GM18511 (cell line): ENCODE results near the gene GIGYF2.
"Not testable (repeated sequence)": the region's sequence is repeated elsewhere in the genome, so short reads cannot be mapped to it uniquely, and the experiment has no call there.

ENCODE experiments used
- ATAC-seq: cut with Tn5 transposase; IDR thresholded peaks from one replicate; pipeline ENCODE4 v1.9.1; 2021; ENCODE audit warnings: mild to moderate bottlenecking, moderate library complexity; ENCODE audit not compliant: unreplicated experiment

GIGYF2 gene

GRCh38 chr2:232800166-232800565, 103.0 kb downstream of the GIGYF2 start:
- no peak for ATAC-seq

GRCh38 chr2:232802091-232802490, 105.0 kb downstream of the GIGYF2 start:
- ATAC-seq: no peak

DNA sequence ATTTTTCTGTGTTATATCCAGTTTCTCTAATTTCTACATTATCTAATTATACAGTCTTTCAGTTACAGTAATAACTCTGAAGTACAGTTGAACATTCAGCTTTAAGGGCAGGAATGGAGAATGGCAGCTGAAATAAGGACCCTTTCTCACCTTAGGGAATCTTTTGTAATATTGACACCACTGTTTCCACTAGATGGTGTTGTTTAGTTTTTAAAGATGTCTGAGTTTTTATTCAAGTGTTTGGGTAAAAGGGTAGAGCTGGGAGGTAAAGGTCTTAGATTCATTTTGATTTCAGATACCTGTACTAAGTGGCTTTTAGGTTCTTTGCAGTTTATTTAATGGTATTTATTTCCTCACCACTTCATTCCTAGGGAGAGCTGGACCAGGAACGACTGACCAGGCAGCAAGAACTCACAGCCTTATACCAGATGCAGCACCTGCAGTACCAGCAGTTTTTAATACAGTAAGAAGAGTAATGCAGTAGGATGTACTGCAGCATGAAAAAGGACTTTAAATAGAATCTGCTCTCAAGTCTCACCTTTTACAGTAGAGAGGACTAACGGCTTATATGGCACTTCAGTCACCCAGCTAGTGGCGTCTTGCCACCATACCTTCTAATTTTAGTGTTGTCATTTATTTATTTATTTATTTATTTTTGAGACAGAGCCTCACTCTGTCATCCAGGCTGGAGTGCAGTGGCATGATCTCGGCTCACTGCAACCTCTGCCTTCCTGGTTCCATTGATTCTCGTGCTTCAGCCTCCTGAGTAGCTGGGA, 112.4 kb downstream of the GIGYF2 start:
- no peak for ATAC-seq

- ATAC-seq: no peak
These were observed 113.3 kb downstream of the GIGYF2 start for GRCh38 chr2:232810444-232810843.

GRCh38 chr2:232815569-232815968, 118.4 kb downstream of the GIGYF2 start:
- no peak for ATAC-seq

GRCh38 chr2:232816657-232817056, 119.5 kb downstream of the GIGYF2 start:
- no peak for ATAC-seq

- ATAC-seq: no peak
These were observed 120.6 kb downstream of the GIGYF2 start for GRCh38 chr2:232817756-232818155.

- no peak for ATAC-seq
These were observed 132.9 kb downstream of the GIGYF2 start for GRCh38 chr2:232829988-232830387.

- no peak for ATAC-seq
These were observed 134.4 kb downstream of the GIGYF2 start for GRCh38 chr2:232831496-232831895.

- no peak for ATAC-seq
These were observed 136.7 kb downstream of the GIGYF2 start for GRCh38 chr2:232833830-232834229.

GRCh38 chr2:232835687-232836208, 138.6 kb downstream of the GIGYF2 start:
- ATAC-seq: no peak

DNA sequence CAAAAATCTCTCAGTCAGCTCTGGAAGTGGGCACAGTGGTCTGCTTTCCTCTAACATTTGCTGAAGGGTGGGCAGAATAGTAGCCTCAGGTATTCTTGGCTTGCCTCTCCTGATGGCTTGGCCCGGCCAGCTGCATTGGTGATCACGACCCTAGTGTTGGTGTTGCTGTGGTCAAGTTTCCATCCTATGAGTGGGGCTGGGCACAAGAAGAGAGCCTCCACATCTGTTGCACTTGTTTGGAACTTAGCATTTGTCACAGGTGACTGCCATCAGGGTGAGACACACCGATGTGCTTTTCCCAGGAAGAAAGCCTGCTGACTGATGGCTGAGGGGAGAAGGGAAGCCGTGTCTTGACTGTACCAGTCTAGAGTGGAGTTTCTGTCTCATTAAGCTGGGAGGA, 139.8 kb downstream of the GIGYF2 start:
- no peak for ATAC-seq

GRCh38 chr2:232838406-232838874, 141.3 kb downstream of the GIGYF2 start:
- ATAC-seq: peak; percentile 91

- ATAC-seq: no peak
These were observed 142.4 kb downstream of the GIGYF2 start for GRCh38 chr2:232839411-232840079.

- no peak for ATAC-seq
These were observed 145.6 kb downstream of the GIGYF2 start for GRCh38 chr2:232842689-232843088.

- ATAC-seq: no peak
These were observed 146.7 kb downstream of the GIGYF2 start for GRCh38 chr2:232843834-232844233.

- ATAC-seq: no peak
These were observed 148.9 kb downstream of the GIGYF2 start for GRCh38 chr2:232846055-232846454.

DNA sequence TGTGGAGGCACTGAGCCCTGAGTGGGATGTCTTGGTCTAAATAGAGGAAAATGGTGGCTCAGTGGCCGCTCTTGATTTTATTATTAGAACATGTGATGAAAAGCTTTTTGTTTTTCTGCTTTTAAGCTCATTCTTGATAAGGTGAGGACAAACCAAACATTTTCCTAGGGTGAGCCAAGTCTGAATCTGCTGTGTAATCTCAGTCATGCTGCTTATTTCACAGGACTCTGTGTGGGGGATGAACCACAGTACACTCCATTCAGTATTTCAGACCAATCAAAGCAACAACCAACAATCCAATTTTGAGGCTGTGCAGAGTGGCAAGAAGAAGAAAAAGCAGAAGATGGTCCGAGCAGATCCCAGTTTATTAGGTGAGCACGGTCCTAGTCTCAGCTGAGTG, 152.9 kb downstream of the GIGYF2 start:
- no peak for ATAC-seq

- not testable (repeated sequence) for ATAC-seq
These were observed 154.9 kb downstream of the GIGYF2 start for GRCh38 chr2:232852081-232852480.

- no peak for ATAC-seq
These were observed 155.5 kb downstream of the GIGYF2 start for GRCh38 chr2:232852676-232853075.

- no peak for ATAC-seq
These were observed 157.0 kb downstream of the GIGYF2 start for GRCh38 chr2:232854082-232854481.

GRCh38 chr2:232857158-232857563, 160.0 kb downstream of the GIGYF2 start:
- no peak for ATAC-seq
